Measurements from ENCODE around the gene TMEM119.

GRCh38 chr12:108602209-108602705 lies 4.4 kb upstream of the TMEM119 start:
- TF ChIP-seq, protein P1, sequence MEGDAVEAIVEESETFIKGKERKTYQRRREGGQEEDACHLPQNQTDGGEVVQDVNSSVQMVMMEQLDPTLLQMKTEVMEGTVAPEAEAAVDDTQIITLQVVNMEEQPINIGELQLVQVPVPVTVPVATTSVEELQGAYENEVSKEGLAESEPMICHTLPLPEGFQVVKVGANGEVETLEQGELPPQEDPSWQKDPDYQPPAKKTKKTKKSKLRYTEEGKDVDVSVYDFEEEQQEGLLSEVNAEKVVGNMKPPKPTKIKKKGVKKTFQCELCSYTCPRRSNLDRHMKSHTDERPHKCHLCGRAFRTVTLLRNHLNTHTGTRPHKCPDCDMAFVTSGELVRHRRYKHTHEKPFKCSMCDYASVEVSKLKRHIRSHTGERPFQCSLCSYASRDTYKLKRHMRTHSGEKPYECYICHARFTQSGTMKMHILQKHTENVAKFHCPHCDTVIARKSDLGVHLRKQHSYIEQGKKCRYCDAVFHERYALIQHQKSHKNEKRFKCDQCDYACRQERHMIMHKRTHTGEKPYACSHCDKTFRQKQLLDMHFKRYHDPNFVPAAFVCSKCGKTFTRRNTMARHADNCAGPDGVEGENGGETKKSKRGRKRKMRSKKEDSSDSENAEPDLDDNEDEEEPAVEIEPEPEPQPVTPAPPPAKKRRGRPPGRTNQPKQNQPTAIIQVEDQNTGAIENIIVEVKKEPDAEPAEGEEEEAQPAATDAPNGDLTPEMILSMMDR (IDR thresholded peaks at IDR 0.05), result no peak
- TF ChIP-seq POLR2A (IDR thresholded peaks at IDR 0.05), result no peak
